MCF 10A (cell line): ENCODE data around the gene DCLK1. TPM values are rescaled to one million over a fixed set of nuclear protein-coding genes. Genes with fewer than 3 reads are reported as not detected.
A peak's percentile ranks its signal among the peaks of the same experiment; 100 is the strongest.

Experiments used
- BruUV-seq: library from RNA; stranded (reverse); fragments of 400-500 nt; replicated peaks from 2 replicates; lab custom pipeline; 2021; lab: Mats Ljungman, UMichigan
- CTCF ChIA-PET: fragments of 300-600 bp; sonication (Branson Sonifier 250); formaldehyde crosslinking; extraction: SDS; loops from one replicate; lab custom pipeline; 2021; ENCODE audit warnings: antibody characterized with exemption, inconsistent platforms; lab: Yijun Ruan, JAX
- POLR2A ChIA-PET: fragments of 300-600, 350-650 bp; sonication (Branson Sonifier 250); formaldehyde crosslinking; extraction: SDS; loops from one replicate; lab custom pipeline; 2020; ENCODE audit warnings: antibody characterized with exemption, inconsistent platforms; lab: Yijun Ruan, JAX
- DNase-seq: peaks from one replicate; pipeline ENCODE4 v3.0.0-alpha.2; 2018; ENCODE audit not compliant: unreplicated experiment
- H3K27ac Mint-ChIP-seq: one replicate; pipeline ENCODE4 v1.8.0; 2022; ENCODE audit warnings: mild to moderate bottlenecking, low read depth, mixed read lengths; ENCODE audit not compliant: unreplicated experiment
- H3K27me3 Mint-ChIP-seq: one replicate; pipeline ENCODE4 v1.8.0; 2022; ENCODE audit warnings: mixed read lengths; ENCODE audit not compliant: insufficient read depth, unreplicated experiment
- H3K36me3 Mint-ChIP-seq: one replicate; pipeline ENCODE4 v1.8.0; 2022; ENCODE audit warnings: mild to moderate bottlenecking, moderate library complexity, mixed read lengths; ENCODE audit not compliant: insufficient read depth, unreplicated experiment
- H3K4me1 Mint-ChIP-seq: one replicate; pipeline ENCODE4 v1.8.0; 2022; ENCODE audit warnings: mixed read lengths; ENCODE audit not compliant: insufficient read depth, unreplicated experiment
- H3K4me3 Mint-ChIP-seq: one replicate; pipeline ENCODE4 v1.8.0; 2022; ENCODE audit warnings: mild to moderate bottlenecking, moderate library complexity, mixed read lengths; ENCODE audit not compliant: unreplicated experiment
- H3K9me3 Mint-ChIP-seq: one replicate; pipeline ENCODE4 v1.8.0; 2022; ENCODE audit warnings: mixed read lengths; ENCODE audit not compliant: unreplicated experiment
- intact Hi-C: fragments of 100-400 bp; cut with micrococcal nuclease; formaldehyde crosslinking; loops from 2 replicates; pipeline ENCODE4 v1.14.1; 2022
- total RNA-seq: library from RNA; stranded (reverse); gene quantifications from 2 replicates; pipeline ENCODE4 v1.2.3, GENCODE V29; 2022
- TF ChIP-seq, protein P1 (sequence below): fragments of 200-600 bp; IDR thresholded peaks from one replicate; pipeline ENCODE4 v1.8.0; 2022; ENCODE audit warnings: antibody characterized with exemption, mild to moderate bottlenecking; ENCODE audit not compliant: unreplicated experiment

Gene DCLK1
- total RNA-seq, 1 experiment from 2014 or later: 0.44 TPM

DNA sequence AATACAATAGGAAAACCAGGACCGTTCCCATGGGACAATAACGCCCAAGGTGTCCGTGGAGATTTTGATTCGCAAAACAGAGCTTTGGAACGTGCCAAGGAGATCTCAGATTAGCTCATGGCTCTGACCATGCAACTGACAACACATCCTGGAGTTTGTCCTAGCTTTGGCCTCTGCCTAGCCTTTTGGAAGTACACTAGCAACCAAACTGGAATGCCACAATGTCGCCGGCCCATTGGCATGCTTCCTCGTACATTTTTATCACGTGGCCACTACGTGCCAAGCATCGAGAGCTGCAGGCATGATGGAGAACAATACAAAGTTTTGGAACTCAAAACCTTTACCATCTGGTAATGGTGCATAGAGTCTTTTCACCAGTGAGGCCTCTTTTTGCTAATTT, 256.5 kb downstream of the DCLK1 start:
- no peaks in the 10 kb centered on the region for H3K27me3 Mint-ChIP-seq
- intact Hi-C loops: no loop called here
- H3K27ac Mint-ChIP-seq: no peak overlapping the region
- H3K4me3 Mint-ChIP-seq: no peak overlapping the region
- BruUV-seq: no TSS peak
- TF ChIP-seq, protein P1, sequence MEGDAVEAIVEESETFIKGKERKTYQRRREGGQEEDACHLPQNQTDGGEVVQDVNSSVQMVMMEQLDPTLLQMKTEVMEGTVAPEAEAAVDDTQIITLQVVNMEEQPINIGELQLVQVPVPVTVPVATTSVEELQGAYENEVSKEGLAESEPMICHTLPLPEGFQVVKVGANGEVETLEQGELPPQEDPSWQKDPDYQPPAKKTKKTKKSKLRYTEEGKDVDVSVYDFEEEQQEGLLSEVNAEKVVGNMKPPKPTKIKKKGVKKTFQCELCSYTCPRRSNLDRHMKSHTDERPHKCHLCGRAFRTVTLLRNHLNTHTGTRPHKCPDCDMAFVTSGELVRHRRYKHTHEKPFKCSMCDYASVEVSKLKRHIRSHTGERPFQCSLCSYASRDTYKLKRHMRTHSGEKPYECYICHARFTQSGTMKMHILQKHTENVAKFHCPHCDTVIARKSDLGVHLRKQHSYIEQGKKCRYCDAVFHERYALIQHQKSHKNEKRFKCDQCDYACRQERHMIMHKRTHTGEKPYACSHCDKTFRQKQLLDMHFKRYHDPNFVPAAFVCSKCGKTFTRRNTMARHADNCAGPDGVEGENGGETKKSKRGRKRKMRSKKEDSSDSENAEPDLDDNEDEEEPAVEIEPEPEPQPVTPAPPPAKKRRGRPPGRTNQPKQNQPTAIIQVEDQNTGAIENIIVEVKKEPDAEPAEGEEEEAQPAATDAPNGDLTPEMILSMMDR: no peak
- H3K36me3 Mint-ChIP-seq: no peaks in the 10 kb centered on the region
- ChIA-PET POLR2A (interaction anchor here (0.8 kb wide), 1 partner anchor 10 kb away, joined by 3 read pairs; no protein-coding TSS in a partner anchor), CTCF (interaction anchor here (0.6 to 1.1 kb wide), 3 partner anchors 12 to 1299 kb away, joined by 3 to 4 read pairs (median 3); no protein-coding TSS in a partner anchor)
- no peak for DNase-seq
- H3K4me1 Mint-ChIP-seq: no peaks in the 10 kb centered on the region
- H3K9me3 Mint-ChIP-seq: no peaks in the 10 kb centered on the region

DNA sequence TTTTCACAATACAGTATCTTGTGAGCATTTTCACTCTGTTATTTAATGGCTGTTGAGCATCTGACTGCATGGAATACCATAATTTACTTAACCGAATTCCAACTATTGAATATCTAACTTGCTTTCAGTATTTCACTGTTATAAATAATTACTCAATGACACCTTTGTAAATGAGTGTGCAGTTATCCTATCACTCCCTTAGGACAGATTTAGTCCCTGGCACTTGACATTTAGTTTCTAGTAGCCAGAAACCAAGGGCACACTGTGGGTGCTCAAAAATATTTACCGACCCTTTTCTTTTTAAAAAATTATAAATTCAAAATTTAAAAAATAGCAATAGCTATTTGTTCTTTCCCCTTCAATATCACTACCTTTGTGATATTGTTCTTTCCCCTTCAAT, 258.8 kb downstream of the DCLK1 start:
- H3K36me3 Mint-ChIP-seq: no peaks in the 10 kb centered on the region
- CTCF ChIA-PET: no interaction called here
- no peak for DNase-seq
- H3K27ac Mint-ChIP-seq: no peak overlapping the region
- no peaks in the 10 kb centered on the region for H3K27me3 Mint-ChIP-seq
- no TSS peak for BruUV-seq
- POLR2A ChIA-PET: interaction anchor here (1.1 kb wide), 1 partner anchor 20 kb away, joined by 3 read pairs; no protein-coding TSS in a partner anchor
- TF ChIP-seq, protein P1: no peak
- H3K4me1 Mint-ChIP-seq: no peaks in the 10 kb centered on the region
- no peak overlapping the region for H3K4me3 Mint-ChIP-seq
- intact Hi-C loops: no loop called here
- H3K9me3 Mint-ChIP-seq: no peaks in the 10 kb centered on the region

DNA sequence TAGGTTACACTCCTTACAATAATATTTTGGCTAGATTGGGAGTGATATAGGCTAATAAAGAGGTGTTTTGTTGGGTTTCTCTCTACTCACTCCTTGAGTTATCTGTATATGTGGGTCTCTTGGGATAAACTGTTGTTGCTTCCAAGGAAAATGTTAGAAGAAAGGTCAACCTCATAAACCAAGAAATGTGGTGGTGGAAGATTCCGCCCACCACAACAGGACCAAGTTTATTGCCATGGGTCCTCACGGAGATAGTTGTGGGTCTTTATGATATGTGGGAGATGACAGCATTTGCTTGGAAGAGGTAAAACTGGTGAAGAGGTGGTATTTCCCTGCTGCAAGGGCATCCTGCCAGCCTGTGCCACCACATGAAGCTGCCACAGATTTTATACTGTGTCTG, 259.6 kb downstream of the DCLK1 start:
- CTCF ChIA-PET: interaction anchor here (0.7 kb wide), 1 partner anchor 772 kb away, joined by 3 read pairs; no protein-coding TSS in a partner anchor
- Mint-ChIP-seq H3K9me3 (no peaks in the 10 kb centered on the region), H3K4me1 (no peaks in the 10 kb centered on the region), H3K27me3 (no peaks in the 10 kb centered on the region), H3K27ac (no peak overlapping the region), H3K36me3 (no peaks in the 10 kb centered on the region), H3K4me3 (no peak overlapping the region)
- intact Hi-C loops: no loop called here
- TF ChIP-seq, protein P1: no peak
- POLR2A ChIA-PET: no interaction called here
- no peak for DNase-seq
- no TSS peak for BruUV-seq

DNA sequence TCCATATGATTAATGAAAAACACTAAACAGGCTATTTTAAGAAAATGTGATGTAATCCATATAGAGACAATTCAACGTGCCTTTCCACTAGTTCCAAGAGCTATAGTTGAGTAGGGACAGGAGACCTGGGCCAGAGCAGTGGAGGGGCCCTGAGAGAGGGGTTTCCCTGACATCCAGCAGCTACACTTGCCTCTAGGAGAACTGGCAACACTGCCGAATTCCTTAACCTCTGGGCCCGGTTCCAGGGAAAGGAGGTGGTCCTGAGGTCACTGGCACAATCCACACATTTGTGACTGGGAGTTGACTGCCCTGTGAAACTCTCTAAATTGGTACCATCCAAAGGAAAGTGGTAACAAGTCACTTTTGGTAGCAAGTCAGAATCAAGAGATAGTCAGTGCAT, 264.4 kb downstream of the DCLK1 start:
- Mint-ChIP-seq H3K9me3 (peaks cover 7% of the 10 kb centered on the region), H3K27ac (no peak overlapping the region), H3K4me3 (no peak overlapping the region), H3K27me3 (no peaks in the 10 kb centered on the region), H3K36me3 (no peaks in the 10 kb centered on the region), H3K4me1 (no peaks in the 10 kb centered on the region)
- intact Hi-C loops: no loop called here
- TF ChIP-seq, protein P1: no peak
- BruUV-seq: no TSS peak
- ChIA-PET POLR2A (no interaction called here), CTCF (interaction anchor here (0.7 kb wide), 1 partner anchor 869 kb away, joined by 3 read pairs; no protein-coding TSS in a partner anchor)
- DNase-seq: peak; percentile 22
